GM19351 (cell line): ENCODE results near the gene BMP10.

Experiments
- ATAC-seq: cut with Tn5 transposase; IDR thresholded peaks from one replicate; pipeline ENCODE4 v1.9.1; 2021; ENCODE audit warnings: mild to moderate bottlenecking, moderate library complexity; ENCODE audit not compliant: unreplicated experiment

The BMP10 gene, protein sequence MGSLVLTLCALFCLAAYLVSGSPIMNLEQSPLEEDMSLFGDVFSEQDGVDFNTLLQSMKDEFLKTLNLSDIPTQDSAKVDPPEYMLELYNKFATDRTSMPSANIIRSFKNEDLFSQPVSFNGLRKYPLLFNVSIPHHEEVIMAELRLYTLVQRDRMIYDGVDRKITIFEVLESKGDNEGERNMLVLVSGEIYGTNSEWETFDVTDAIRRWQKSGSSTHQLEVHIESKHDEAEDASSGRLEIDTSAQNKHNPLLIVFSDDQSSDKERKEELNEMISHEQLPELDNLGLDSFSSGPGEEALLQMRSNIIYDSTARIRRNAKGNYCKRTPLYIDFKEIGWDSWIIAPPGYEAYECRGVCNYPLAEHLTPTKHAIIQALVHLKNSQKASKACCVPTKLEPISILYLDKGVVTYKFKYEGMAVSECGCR

GRCh38 chr2:68871159-68871764 lies at the start of gene BMP10:
Gene BMP10 (minus strand): TSS chr2:68871397. CDS start chr2:68871358, 39 bp downstream.
- no peak for ATAC-seq

GRCh38 chr2:68920481-68921170 lies 49.4 kb upstream of the BMP10 start:
- no peak for ATAC-seq

DNA sequence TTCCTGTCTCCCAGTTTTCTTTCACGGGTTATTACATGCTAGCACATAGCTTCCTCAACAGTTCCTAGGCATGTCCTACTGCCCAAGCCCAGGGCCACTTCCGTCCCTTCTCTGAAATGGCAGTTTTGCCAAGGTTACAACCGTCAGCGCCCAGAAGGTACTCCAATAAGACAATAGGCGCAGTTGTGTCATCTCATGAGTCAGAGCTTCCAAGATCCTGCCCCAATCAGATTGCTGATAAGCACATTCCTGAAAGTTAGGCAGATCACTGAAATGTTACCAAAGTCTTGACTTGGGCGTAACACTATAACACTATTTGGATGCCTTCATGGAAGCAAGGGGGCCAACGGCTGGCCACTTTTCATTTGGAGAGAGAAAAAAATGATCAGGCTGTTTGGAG lies 47.3 kb upstream of the BMP10 start:
- ATAC-seq: no peak

DNA sequence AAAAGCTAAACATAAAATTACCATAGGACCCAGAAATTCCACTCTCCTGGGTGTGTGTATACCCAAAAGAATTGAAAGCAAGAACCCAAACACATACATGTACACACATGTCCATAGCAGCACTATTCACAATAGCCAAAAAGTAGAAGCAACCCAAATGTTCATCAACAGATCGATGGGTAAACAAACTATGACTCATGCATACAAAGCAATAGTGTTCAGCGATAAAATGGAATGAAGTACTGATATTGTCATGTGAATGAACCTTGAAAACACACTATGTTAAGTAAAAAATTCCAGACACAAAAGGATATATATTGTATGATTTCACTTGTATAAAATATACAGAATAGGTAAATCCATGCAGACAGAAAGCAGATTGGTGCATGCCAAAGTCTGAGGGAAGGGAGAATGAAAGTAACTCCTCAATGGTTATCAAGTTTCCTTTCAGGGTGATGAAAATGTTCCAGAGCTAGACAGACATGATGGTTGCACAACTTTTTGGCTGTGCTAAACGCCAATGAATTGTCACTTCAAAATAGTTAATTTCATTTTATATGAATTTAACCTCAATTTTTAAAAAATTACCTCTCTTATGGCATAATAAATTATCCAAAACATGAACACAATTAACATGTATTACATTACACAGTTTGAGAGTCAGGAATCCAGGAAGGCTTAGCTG lies 46.0 kb upstream of the BMP10 start:
- no peak for ATAC-seq

GRCh38 chr2:68916226-68916625 lies 45.0 kb upstream of the BMP10 start:
- no peak for ATAC-seq

DNA sequence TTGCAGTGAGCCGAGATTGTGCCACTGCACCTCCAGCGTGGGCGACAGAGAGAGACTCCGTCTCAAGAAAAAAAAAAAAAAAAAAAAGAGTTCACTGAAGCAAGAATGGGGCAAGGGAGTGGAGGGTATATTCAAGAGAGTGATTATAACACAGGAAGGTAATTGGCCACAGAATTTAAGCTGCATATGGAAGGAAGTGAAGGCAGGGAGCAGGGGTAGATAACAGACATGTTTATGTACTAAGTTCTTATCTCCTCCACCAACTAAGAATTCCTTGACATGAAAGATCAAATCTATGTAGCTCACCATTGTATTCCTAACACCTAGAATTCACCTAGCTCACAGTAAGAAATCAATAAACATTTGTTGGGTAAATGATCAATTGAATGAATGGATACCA lies 44.2 kb upstream of the BMP10 start:
- ATAC-seq: no peak

- no peak for ATAC-seq
Measured at GRCh38 chr2:68913359-68913758, 42.2 kb upstream of the BMP10 start.

GRCh38 chr2:68912732-68913131 lies 41.5 kb upstream of the BMP10 start:
- ATAC-seq: no peak

DNA sequence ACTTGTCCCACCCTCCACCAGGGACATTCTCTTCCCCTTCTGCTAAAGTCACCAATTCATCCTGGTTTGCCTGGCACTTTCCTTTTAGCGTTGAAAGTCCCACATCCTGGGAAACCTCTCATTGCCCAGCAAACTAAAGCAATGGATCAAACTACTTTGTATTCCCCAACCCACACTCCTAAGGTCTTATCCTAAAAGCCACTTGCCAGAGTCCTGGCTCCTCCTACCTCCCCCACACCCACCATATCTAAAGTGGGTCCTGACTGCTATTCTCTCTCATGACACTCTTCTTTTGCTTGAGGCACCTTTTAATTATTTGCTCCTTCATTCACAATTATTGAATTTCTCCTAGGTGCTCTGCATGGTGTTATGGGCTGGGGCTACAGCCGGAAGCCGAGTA lies 40.9 kb upstream of the BMP10 start:
- ATAC-seq: no peak

DNA sequence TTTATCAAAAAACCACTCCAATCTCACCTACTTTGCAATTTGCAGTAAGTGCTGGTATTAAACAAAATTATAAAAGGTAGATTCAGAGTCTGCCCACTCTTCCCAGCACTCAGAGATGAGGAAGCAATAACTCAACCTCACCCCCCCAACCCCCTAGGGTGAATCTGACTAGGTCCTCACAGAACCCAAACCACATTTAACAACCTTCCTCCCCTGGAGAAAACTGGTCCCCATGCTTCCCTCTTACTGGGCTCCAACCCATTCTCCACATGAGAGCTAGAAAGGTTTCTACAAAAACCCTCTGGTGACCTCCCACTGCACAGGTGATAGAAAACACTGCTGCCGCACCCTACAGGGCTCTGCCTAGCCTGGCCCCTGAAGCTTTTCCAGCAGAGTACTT lies 40.5 kb upstream of the BMP10 start:
- no peak for ATAC-seq

DNA sequence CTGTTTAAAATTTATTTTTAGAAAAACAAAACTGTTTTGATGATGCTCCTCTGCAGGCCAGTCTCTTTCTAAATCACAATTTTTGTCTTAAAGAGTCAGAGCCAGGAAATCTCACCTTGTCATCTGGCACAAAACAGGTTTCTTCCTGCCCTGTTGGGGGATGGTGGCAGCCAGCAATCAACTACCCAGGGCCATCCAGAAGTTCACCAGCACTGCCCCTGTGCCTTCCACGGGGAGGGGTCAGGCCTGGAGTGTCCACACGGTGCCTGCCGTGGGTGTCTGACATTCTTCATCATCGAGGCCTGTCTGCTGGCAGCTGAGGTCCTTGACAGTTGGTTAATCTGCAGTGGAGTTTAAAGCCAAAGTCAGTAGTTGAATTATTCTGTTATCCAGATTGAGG lies 40.0 kb upstream of the BMP10 start:
- no peak for ATAC-seq

- peak; percentile 32 for ATAC-seq
Measured at GRCh38 chr2:68909793-68910674, 38.8 kb upstream of the BMP10 start.

DNA sequence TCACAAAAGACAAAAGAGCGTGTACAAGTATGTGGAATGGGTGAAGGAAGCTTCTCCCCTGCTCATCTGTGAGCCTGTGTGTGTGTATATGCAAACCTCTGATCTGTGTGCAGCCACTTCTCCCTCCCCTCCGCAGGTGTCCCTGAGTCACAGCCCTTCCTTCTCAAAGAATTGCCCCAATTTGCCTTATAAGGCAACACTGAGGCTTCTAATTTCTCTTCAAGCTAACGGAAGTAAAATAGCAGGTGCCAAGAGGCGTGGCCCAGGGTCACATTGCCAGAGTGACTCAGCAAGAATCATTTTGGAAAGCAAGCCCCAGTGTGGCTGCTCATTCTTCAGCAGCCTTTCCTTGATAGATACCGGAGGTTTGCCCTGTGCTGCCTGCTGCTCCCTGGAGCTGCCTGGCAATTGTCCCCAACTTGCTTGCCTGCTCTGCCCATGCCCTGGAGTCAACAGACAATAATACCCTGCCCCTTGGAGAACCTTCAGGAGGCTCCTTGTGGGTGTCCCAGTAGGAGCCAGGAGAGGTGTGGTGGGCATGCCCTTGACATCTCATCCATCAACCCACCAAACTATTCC lies 37.3 kb upstream of the BMP10 start:
- peak; percentile 98 for ATAC-seq

DNA sequence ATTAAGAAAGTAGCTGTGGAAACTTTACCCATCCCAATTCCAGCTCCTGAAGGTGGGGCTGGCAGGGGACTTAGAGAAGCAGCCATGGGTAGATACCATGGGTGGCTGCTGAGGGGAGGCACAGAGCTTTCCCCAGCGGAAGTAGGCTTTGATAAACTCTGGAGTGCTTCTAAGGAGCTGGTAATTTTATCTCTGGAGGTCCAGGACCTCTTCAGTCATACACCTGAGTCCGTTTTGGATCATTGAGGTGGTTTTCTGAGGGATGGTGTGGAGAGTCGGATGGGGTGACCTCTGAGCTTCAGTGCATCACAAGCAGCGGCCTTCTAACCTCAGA lies 36.7 kb upstream of the BMP10 start:
- ATAC-seq: peak; percentile 27

- no peak for ATAC-seq
Measured at GRCh38 chr2:68907232-68907919, 36.2 kb upstream of the BMP10 start.

DNA sequence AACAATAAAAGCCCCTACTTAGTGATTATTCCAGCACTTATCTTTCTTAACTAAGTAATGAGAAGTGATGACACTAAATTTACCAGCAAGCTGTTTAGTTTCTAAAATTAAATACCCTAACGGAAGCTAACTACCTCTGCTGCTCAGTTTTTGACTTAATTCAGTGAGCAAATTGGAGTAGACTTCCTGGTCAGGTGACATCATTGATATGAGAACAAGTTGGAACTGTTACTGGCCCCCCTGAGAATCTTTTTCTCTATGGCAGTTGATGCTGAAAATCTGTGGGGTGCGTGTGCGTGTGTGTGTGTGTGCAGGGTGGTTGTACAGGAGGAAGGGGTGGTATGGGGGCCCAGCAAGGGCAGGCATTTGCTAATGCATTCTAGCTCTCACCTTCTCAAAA lies 35.5 kb upstream of the BMP10 start:
- no peak for ATAC-seq

DNA sequence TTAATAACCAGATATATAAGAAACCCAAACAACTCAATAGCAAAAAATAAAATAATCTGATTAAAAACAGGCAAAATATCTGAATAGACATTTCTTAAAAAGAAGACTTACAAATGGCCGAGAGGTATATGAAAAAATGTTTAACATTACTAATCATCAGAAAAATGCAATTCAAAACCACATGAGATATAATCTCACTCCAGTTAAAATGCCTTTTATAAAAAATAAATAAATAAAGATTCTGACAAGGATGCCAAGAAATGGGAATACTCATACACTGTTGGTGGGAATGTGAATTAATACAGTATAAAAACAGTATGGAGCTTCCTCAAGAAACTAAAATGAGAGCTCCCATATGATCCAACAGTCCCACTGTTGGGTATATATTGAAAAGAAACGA lies 33.9 kb upstream of the BMP10 start:
- ATAC-seq: no peak

GRCh38 chr2:68901561-68901960 lies 30.4 kb upstream of the BMP10 start:
- no peak for ATAC-seq

- no peak for ATAC-seq
Measured at GRCh38 chr2:68901199-68901514, 30.0 kb upstream of the BMP10 start.
